ENCODE measurements around the gene NEMP1.
A peak's percentile ranks its signal among the peaks of the same experiment; 100 is the strongest.
"Not testable (repeated sequence)": the region's sequence is repeated elsewhere in the genome, so short reads cannot be mapped to it uniquely, and the experiment has no call there.

NEMP1 gene

DNA sequence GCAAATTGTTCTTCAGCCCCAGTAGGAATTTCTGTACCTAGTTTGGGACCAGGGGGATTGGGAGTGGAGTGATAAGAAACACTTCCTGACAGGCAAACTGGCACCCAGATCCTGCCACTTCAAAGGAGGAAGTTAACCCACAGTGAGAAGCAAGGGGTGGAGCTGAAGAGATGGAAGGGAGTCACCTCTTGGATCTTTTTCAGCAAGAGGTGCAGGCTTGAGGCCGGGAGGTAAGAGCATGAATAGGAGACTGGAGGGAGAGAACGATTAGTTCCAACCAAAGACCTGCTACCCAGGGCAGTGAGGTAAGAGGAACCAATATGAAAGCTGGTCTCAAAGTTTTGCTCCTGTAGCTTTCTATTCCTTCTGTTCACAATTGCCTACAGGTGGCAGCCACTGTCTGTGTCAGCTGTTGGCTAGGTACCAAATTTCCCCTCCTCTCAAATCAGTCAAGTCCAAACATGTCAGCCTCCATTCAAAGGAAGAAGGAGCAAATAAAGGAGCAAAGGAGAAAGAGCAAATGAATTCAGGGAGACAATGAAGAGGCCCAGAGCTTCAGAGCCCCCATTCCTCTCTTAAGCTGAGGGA is 47.4 kb downstream of the NEMP1 start:
- peak overlapping the region; percentile 52 for H3K27ac ChIP-seq
- DNase-seq (ENCODE audit: low spot score): peak; percentile 69
- TF ChIP-seq CTCF (conservative IDR thresholded peaks at IDR 0.05; ENCODE audit: low read depth): no peak
- CTCF ChIA-PET: interaction anchor here (0.5 to 1.6 kb wide), 5 partner anchors 12 to 182 kb away, joined by 3 to 9 read pairs (median 5); partner anchors contain the start of gene STAT6
- POLR2A ChIA-PET (ENCODE audit: low non-redundant PET): interaction anchor here (0.5 kb wide), 1 partner anchor 81 kb away, joined by 3 read pairs; no protein-coding TSS in a partner anchor

- no peak overlapping the region for H3K27ac ChIP-seq
- POLR2A ChIA-PET (ENCODE audit: low non-redundant PET): no interaction called here
- no peak for DNase-seq (ENCODE audit: low spot score)
- CTCF ChIA-PET: no interaction called here
- no peak for TF ChIP-seq CTCF (conservative IDR thresholded peaks at IDR 0.05; ENCODE audit: low read depth)
Observed at GRCh38 chr12:57029457-57029856, 49.1 kb downstream of the NEMP1 start.

DNA sequence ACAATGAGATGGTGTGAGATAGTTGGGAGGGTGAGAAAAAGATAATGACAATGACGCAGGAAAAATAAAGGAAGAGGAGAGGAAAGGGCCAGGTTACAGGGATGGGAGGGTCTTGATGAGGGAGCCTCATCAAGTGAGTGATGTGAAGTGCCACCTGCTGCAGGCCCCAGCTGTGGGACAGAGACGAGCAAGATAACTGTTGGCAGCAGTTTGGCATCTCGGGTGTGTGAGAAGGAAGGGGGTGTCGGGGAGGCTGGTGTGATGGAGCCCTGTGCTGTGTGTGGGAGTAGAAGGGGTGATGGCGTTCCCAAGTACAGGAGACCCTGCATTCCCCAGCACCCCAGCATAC is 50.8 kb downstream of the NEMP1 start:
- ChIA-PET CTCF (interaction anchor here (0.7 kb wide), 2 partner anchors 645 to 948 kb away, joined by 3 read pairs; partner anchors contain the start of gene ERBB3), POLR2A (ENCODE audit: low non-redundant PET) (no interaction called here)
- H3K27ac ChIP-seq: no peak overlapping the region
- TF ChIP-seq CTCF (conservative IDR thresholded peaks at IDR 0.05; ENCODE audit: low read depth): no peak
- no peak for DNase-seq (ENCODE audit: low spot score)

GRCh38 chr12:57027011-57027804 is 51.4 kb downstream of the NEMP1 start:
- H3K27ac ChIP-seq: no peak overlapping the region

GRCh38 chr12:57025196-57025595 is 53.4 kb downstream of the NEMP1 start:
- no peak for TF ChIP-seq CTCF (conservative IDR thresholded peaks at IDR 0.05; ENCODE audit: low read depth)
- no peak overlapping the region for H3K27ac ChIP-seq
- ChIA-PET CTCF (no interaction called here), POLR2A (ENCODE audit: low non-redundant PET) (no interaction called here)
- DNase-seq (ENCODE audit: low spot score): no peak

More at GRCh38 chr12:57027011-57027804, 51.4 kb downstream of the NEMP1 start:
- ChIA-PET POLR2A (ENCODE audit: low non-redundant PET) (no interaction called here), CTCF (interaction anchor here (0.7 to 1.1 kb wide), 3 partner anchors 34 to 947 kb away, joined by 3 to 5 read pairs (median 4); partner anchors contain the start of gene ERBB3)
- DNase-seq (ENCODE audit: low spot score): no peak
- TF ChIP-seq CTCF (conservative IDR thresholded peaks at IDR 0.05; ENCODE audit: low read depth): no peak

DNA sequence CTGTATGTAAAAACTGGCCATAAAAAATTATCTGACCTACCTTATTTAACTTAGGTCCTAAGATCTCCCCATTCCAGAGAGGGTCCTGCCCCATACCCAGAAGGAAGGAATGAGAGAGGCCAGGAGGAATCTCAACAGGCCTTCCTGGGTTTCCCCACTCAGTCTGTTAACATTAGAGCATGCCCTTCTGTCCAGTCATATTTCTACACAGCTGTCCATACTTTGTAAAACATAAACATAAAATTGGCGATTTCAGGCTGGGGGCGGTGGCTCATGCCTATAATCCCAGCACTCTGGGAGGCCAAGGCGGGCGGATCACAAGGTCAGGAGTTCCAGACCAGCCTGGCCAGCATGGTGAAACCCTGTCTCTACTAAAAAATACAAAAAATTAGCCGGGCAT is 56.3 kb downstream of the NEMP1 start:
- H3K27ac ChIP-seq; DNase-seq (ENCODE audit: low spot score); POLR2A ChIA-PET (ENCODE audit: low non-redundant PET): not testable (repeated sequence)
- CTCF ChIA-PET: interaction anchor here (0.6 to 1.1 kb wide), 2 partner anchors 34 to 86 kb away, joined by 3 read pairs; no protein-coding TSS in a partner anchor

All from RWPE1 (cell line).